ENCODE measurements around the gene DONSON. TPM values are rescaled to one million over a fixed set of nuclear protein-coding genes. Genes with fewer than 3 reads are reported as not detected.
A peak's percentile ranks its signal among the peaks of the same experiment; 100 is the strongest.

DONSON gene
- total RNA-seq, 1 experiment from 2014 or later = 25.6 TPM

GRCh38 chr21:33587792-33588484 is 546 bp downstream of the DONSON start:
- POLR2A ChIA-PET (ENCODE audit: unreplicated experiment) = interaction anchor here (0.6 to 0.7 kb wide), 2 partner anchors 7 to 95 kb away, joined by 5 to 11 read pairs; no protein-coding TSS in a partner anchor
- H3K36me3 ChIP-seq (ENCODE audit: low read depth) = no peaks in the 10 kb centered on the region
- no peaks in the 10 kb centered on the region for H4K20me1 ChIP-seq (ENCODE audit: insufficient read depth)
- DNase-seq = no peak
- CTCF ChIA-PET = no interaction called here
- H3K79me2 ChIP-seq (ENCODE audit: low read depth) = peaks cover 22% of the 10 kb centered on the region
- intact Hi-C loops (cut with micrococcal nuclease; ENCODE audit: unreplicated experiment) = loop anchor here (2.0 kb wide), 1 partner anchor 45 kb away; the partner anchor contains the start of genes GART and SON
- peak overlapping the region; percentile 80 for H3K4me2 ChIP-seq
- BruUV-seq (replicated peaks) = TSS peak; percentile 35
- TF ChIP-seq EZH2 (IDR thresholded peaks at IDR 0.05; ENCODE audit: low read depth) = no peak
- no peak for TF ChIP-seq CTCF (conservative IDR thresholded peaks at IDR 0.05)
- H3K27me3 ChIP-seq (ENCODE audit: insufficient read depth, low read depth) = no peaks in the 10 kb centered on the region
- peaks cover 13% of the 10 kb centered on the region for H3F3A ChIP-seq (ENCODE audit: insufficient read depth, low read depth)
- H3K9me2 ChIP-seq (ENCODE audit: insufficient read depth) = no peaks in the 10 kb centered on the region
- peaks cover 19% of the 10 kb centered on the region for H3K4me1 ChIP-seq (replicated peaks; ENCODE audit: insufficient read depth)
- H2AFZ ChIP-seq = peak overlapping the region; percentile 94
- no peaks in the 10 kb centered on the region for H3K9me3 ChIP-seq (ENCODE audit: insufficient read depth, low read depth)
- H3K4me3 ChIP-seq = peak overlapping the region; percentile 81
- no peak overlapping the region for H3K27ac ChIP-seq

GRCh38 chr21:33586927-33587326 is 1.6 kb downstream of the DONSON start:
- Histone ChIP-seq H3K4me3 (peak overlapping the region; percentile 81; the same call in 1 of the 2 replicates), H3K79me2 (ENCODE audit: low read depth) (peaks cover 22% of the 10 kb centered on the region)

GRCh38 chr21:33584455-33584854 is 4.0 kb downstream of the DONSON start:
- no peak for DNase-seq
- Histone ChIP-seq H3K27ac (no peak overlapping the region), H3K4me1 (replicated peaks; ENCODE audit: insufficient read depth) (peaks cover 15% of the 10 kb centered on the region), H3K79me2 (ENCODE audit: low read depth) (peaks cover 22% of the 10 kb centered on the region), H3K9me3 (ENCODE audit: insufficient read depth, low read depth) (no peaks in the 10 kb centered on the region), H3K9me2 (ENCODE audit: insufficient read depth) (no peaks in the 10 kb centered on the region), H3K4me2 (no peak overlapping the region), H4K20me1 (ENCODE audit: insufficient read depth) (no peaks in the 10 kb centered on the region), H3K36me3 (ENCODE audit: low read depth) (no peaks in the 10 kb centered on the region), H2AFZ (no peak overlapping the region), H3K4me3 (no peak overlapping the region), H3F3A (ENCODE audit: insufficient read depth, low read depth) (peaks cover 16% of the 10 kb centered on the region), H3K27me3 (ENCODE audit: insufficient read depth, low read depth) (no peaks in the 10 kb centered on the region)
- CTCF ChIA-PET = no interaction called here
- no peak for TF ChIP-seq EZH2 (IDR thresholded peaks at IDR 0.05; ENCODE audit: low read depth)
- intact Hi-C loops (cut with micrococcal nuclease; ENCODE audit: unreplicated experiment) = no loop called here
- POLR2A ChIA-PET (ENCODE audit: unreplicated experiment) = no interaction called here
- no TSS peak for BruUV-seq (replicated peaks)

More at GRCh38 chr21:33586927-33587326, 1.6 kb downstream of the DONSON start:
- CTCF ChIA-PET = no interaction called here
- intact Hi-C loops (cut with micrococcal nuclease; ENCODE audit: unreplicated experiment) = no loop called here
- Histone ChIP-seq H3K4me2 (peak overlapping the region; percentile 80), H3K9me2 (ENCODE audit: insufficient read depth) (no peaks in the 10 kb centered on the region), H3K27ac (no peak overlapping the region), H2AFZ (no peak overlapping the region), H3K4me1 (replicated peaks; ENCODE audit: insufficient read depth) (peaks cover 19% of the 10 kb centered on the region), H3K36me3 (ENCODE audit: low read depth) (no peaks in the 10 kb centered on the region), H4K20me1 (ENCODE audit: insufficient read depth) (no peaks in the 10 kb centered on the region), H3K27me3 (ENCODE audit: insufficient read depth, low read depth) (no peaks in the 10 kb centered on the region), H3F3A (ENCODE audit: insufficient read depth, low read depth) (peaks cover 17% of the 10 kb centered on the region), H3K9me3 (ENCODE audit: insufficient read depth, low read depth) (no peaks in the 10 kb centered on the region)
- DNase-seq = no peak
- no TSS peak for BruUV-seq (replicated peaks)
- POLR2A ChIA-PET (ENCODE audit: unreplicated experiment) = no interaction called here
- TF ChIP-seq CTCF (conservative IDR thresholded peaks at IDR 0.05) (no peak), EZH2 (IDR thresholded peaks at IDR 0.05; ENCODE audit: low read depth) (no peak)
